GM18507 (cell line): ENCODE measurements around the gene PAMR1.
"Not testable (repeated sequence)": the region's sequence is repeated elsewhere in the genome, so short reads cannot be mapped to it uniquely, and the experiment has no call there.

Experiments
- DNase-seq: peaks from one replicate; pipeline ENCODE4 v3.0.0; 2011; ENCODE audit warnings: low read depth; ENCODE audit not compliant: insufficient read length; ENCODE audit errors: extremely low spot score
- FAIRE-seq: peaks from 2 replicates; lab custom pipeline; 2011; peaks lifted over from hg19 to GRCh38; lab: Jason Lieb, UNC

Gene PAMR1

DNA sequence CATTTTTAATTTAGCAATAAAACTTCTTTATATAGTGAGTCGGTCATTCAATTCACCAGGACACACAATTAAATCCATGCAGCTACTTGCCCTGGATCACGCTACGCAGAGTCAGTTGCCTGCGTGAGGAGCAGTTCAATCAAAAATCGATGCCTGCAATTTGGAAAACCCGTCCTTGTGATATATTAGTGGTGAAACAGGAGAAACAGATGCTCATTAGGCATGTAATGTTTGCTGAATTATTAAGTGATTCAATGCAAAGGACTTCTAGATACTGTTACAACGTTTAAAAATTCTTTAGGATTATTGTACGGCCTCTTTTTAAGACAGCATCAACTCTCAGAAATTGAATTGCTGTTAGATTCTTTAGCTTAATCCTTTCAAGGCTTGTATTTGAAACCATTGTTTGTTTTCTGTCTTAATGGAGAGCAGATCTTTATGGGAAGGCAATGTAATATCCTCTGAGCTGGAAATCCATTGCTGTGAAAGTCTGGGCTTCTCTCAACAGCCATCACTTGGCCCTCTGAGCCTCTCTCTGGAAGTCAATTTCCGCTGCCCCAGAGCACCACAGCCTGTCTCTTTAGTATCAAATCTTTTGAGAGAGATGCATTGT, 20.1 kb upstream of the PAMR1 start:
- DNase-seq (no peak), FAIRE-seq (no peak)

- FAIRE-seq, result no peak
- no peak for DNase-seq
These were observed 18.1 kb upstream of the PAMR1 start for GRCh38 chr11:35543481-35543880.

DNA sequence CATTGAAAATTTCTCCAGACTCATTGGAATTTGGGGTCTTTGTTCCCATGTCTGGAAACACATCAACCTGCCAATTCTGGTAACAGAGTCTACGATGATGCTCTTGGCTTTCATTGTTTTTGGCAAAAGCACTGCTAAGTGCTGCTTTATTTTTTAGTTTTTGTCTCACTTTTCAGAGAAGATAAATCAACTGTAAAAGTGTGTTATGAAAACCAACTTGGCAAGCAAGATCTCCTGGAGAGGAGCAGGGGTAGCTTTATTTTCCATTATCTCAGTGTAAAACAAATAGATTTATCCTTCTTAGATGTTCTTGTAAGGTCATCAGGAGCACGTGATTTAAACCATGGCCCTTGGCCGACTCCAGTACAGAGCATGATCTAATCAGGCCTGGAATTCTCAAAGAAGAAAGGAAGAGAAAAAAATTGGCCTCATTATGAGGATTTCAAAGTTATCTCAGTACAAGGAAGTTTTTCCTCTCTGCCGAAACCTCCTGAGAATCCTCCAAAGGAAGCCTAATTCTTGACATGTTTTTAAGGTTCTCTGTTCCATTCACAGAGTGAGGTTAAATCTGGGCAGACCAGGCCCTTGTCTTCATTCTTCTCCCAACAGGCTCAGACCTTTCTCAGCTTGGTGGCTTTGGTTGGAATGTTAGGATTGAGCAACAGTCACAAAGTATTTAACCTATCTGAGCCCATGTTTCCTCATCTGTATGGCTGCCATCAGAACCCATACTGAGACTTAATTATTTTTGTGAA, 16.4 kb upstream of the PAMR1 start:
- FAIRE-seq (no peak), DNase-seq (no peak)

GRCh38 chr11:35540526-35540925, 15.1 kb upstream of the PAMR1 start:
- no peak for FAIRE-seq
- no peak for DNase-seq

GRCh38 chr11:35539781-35540281, 14.4 kb upstream of the PAMR1 start:
- no peak for DNase-seq
- FAIRE-seq, result no peak

GRCh38 chr11:35539256-35539655, 13.8 kb upstream of the PAMR1 start:
- DNase-seq (no peak), FAIRE-seq (no peak)

DNA sequence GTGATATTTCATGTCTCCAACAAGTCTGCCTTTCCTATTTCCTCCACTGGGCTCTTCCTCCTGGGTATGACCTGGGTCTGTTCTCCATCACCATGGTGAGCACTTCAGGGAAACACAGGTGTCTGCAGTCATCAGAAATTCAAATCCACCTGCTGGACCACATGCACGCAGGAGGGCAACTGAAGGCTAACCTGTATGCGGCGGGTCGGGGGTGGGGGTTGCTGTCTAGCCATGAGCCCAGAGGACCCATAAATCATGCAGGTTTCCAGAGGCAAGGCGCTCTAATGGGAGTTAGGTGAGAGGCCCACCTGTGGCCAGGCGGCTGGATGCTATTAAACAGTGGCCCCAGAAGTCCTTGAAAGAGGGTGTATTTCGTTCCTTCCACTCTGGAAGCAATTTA, 11.1 kb upstream of the PAMR1 start:
- FAIRE-seq (no peak), DNase-seq (no peak)

- FAIRE-seq (no peak), DNase-seq (no peak)
These were observed 5.8 kb upstream of the PAMR1 start for GRCh38 chr11:35531246-35531645.

DNA sequence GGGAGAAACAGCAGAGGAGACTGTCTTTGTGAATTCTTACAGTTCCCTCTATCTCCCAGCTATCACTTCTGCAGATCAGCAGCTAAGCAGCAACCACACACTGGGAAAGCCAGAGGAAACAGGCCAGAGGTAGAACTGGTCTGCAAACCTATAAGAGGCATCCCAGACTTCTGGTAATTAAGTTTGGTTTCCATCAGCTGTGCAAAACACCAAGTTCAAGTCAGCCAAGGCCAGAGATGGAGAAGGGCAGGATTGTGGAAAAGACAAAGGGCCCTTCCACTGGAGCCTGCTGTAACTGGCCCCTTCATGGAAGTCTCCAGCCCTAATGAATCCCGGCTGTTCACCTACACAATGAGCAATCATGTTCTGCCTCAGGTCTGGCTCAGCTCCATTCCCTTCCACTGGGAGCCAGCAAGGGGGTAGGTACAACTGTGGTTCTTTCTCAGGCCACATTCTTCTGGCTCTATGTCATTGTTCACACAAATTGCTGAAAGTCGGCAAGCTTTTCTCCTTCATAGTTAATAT, 4.6 kb upstream of the PAMR1 start:
- no peak for DNase-seq
- FAIRE-seq, result no peak

- no peak for FAIRE-seq
- DNase-seq, result no peak
These were observed 965 bp upstream of the PAMR1 start for GRCh38 chr11:35526370-35526792.

DNA sequence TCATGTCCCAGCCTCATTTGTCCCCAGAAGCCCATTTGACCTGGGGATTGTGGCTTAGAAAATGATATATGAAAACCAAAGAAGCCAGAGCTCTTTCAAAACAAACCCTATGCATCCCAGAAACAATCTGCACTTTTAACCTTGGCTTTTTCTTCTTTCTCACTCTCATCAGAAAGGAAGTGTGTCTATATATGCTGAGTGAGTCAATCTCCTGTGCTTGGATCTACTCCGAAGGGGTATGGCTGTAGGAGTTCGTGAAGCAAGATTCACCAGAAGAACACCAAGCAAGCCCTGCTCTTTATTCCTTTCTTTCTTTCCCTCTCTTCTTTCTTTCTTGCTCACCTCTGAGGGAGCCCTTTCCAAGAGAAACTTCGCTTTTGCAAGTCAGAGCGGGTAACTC, 636 bp downstream of the PAMR1 start:
- FAIRE-seq, result no peak

DNA sequence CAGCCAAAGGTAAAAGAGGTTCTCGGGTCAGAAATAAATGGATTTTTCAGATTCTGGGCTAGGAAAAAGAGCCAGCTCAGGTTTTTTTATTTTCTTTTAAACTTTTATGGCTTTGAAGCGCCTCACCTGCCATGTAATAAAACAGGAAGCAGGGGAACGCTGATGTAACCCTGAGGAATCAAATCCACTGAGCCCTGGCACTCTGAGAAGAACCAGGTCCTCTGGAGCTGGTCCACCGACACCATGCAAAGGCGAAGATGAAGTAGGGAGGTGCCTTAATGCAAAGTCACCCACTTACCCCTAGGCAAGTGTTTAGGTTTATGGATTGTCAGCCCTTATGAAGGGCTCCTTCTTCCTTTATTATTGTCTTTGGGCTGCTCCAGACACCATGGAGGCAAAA, 1.6 kb downstream of the PAMR1 start:
- DNase-seq (no peak), FAIRE-seq (no peak)

More for the DNA sequence above, 636 bp downstream of the PAMR1 start:
- DNase-seq, result no peak

GRCh38 chr11:35523331-35523768, 2.1 kb downstream of the PAMR1 start:
- DNase-seq, result no peak
- FAIRE-seq, result no peak

DNA sequence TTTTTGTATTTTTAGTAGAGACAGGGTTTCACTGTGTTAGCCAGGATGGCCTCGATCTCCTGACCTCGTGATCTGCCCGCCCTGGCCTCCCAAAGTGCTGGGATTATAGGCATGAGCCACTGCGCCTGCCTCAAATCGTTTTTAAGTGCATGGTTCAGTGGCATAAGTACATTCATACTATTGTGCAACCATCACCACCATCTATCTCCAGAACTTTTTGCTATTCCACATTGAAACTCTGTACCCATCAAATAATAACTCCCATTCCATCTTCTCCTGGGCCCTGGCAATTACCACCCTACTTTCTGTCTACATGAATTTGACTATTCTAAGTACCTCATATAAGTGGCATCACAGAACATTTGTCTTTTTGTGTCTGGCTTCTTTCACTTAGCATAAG, 3.3 kb downstream of the PAMR1 start:
- not testable (repeated sequence) for FAIRE-seq, DNase-seq

- no peak for FAIRE-seq
- DNase-seq, result no peak
These were observed 5.0 kb downstream of the PAMR1 start for GRCh38 chr11:35520376-35520775.

GRCh38 chr11:35518766-35519165, 6.7 kb downstream of the PAMR1 start:
- no peak for FAIRE-seq
- DNase-seq, result no peak

DNA sequence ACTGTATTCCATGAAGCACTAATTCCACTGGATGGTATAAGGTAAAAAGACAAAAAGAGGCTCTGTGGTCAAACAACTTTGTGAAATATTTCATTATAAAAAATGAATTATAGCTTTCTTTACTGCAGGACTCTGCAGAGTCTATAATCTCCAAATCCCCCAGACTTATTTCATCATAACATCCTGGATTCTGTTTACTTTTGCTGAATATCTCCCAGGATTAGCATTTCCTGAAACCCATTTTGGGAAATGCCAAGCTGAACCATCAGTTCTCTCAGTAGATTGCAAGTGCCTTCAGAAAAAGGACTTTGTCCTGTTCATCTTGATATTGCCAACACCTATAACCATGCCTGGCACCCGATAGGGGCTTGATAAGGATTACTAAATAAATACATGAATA, 7.9 kb downstream of the PAMR1 start:
- DNase-seq (no peak), FAIRE-seq (no peak)

DNA sequence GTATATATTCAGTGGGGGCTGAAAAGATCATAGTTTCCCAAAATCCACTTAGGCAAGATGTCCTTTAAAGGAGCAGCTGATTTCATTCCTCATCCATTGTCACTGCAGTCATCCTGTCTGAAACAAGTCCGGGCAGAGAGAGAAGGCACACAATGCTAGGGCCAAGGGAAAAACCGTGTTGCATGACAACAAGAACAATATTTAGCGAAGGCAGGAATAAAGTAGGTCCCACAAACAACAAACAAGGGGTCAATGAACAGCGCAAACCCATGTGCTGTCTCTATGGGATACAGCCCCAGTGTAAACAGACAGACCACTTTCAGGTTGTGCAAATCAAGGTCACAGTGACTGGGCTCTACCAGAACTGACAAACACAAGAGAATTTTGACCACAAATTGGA, 9.0 kb downstream of the PAMR1 start:
- no peak for FAIRE-seq
- no peak for DNase-seq

GRCh38 chr11:35515224-35515623, 10.2 kb downstream of the PAMR1 start:
- no peak for FAIRE-seq

GRCh38 chr11:35514481-35514880, 10.9 kb downstream of the PAMR1 start:
- DNase-seq, result no peak
- no peak for FAIRE-seq

More at GRCh38 chr11:35515224-35515623, 10.2 kb downstream of the PAMR1 start:
- no peak for DNase-seq

DNA sequence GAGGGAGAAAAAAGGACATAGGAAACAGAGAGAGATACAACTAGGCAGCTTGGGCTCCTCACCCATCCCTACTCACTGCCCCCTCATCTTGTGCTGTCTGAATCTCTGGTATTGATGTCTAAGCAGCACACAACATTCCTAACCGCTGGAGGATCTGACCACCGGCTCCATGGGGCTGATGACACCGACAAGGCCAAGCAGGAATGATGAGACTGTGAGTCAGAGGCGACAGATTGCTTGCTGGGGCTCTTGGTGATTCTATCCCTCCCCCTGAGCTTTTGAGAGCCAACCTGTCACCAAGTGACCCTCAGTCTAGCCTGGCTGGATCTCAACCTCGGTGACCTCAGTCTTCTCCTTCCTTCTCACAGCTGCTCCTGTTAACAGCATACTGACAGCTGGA, 13.8 kb downstream of the PAMR1 start:
- DNase-seq (no peak), FAIRE-seq (no peak)
